DMS 273 treated with DMSO at 0.1 percent for 48 hours (cell line): ENCODE results near the gene ATF6.

ENCODE experiments used
- DNase-seq: peaks from one replicate; lab custom pipeline; 2025; lab: John Stamatoyannopoulos, UW

ATF6 gene

DNA sequence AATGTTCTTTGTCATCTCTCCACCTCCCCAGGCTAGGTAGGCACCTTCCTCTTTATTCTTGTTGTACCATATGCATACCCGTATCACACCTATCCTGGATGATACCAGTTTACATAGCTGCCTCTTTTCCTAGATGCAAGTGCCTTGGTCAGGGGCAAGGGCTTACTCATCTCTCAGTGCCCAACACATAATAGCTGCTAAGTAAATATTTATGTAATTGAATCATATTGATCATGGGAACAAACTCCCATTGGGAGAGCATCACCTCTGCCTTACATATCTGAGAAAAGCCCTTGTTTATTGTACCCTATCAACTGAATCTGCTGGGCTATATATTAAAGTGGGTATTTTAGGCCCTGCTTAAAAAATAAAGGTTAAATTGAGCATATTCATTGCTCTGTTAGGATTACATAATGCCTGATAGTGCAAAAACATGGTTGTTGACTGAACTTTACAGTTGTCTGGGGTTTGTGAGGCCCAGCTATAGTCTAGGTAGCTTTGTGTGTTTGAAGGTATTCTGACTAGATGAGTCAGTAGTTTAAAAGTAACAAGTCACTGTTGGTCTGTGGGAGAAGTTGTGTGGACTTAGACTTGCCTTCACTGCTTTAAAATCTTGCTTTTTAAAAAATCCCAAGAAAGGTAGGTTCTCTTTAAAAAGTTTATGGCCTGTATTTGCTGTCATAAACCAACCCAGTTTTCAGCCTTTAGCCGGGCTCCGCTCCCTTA, 174.9 kb downstream of the ATF6 start:
- DNase-seq = no peak

DNA sequence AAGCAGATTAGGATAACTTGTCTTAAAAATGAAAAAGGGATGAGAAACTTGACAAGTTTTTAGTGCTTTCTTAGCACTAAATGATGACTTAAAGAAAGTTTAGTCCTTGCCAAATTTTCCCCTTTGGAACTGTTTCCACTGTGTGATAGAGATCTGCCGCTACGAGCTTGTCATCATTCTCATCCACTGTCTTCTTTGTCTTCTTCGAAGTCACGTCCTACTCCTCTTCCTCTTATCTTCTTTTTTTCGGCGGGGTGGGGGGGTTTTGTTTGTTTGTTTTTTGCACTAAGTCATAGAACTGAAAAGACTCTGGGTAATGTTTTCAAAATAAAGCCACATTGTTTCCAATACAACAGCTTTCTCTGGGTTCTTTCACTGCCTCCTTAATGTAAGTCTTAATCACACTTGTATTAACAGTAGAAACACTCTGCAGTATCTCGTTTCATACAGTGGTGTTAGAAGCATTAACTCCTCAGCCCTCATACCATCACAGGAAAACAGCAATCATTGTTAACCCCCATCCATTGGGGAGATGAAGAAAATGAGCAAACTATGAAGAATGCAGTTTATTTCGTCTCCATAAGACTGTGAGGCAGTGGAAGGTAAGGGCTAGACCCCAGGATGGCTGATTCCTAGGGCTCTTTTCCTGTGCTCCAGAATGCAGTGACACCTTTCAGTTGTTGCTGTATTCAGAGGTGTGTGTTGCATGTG, 175.8 kb downstream of the ATF6 start:
- DNase-seq = no peak

- DNase-seq = no peak
Observed at GRCh38 chr1:161943737-161944136, 177.6 kb downstream of the ATF6 start.

DNA sequence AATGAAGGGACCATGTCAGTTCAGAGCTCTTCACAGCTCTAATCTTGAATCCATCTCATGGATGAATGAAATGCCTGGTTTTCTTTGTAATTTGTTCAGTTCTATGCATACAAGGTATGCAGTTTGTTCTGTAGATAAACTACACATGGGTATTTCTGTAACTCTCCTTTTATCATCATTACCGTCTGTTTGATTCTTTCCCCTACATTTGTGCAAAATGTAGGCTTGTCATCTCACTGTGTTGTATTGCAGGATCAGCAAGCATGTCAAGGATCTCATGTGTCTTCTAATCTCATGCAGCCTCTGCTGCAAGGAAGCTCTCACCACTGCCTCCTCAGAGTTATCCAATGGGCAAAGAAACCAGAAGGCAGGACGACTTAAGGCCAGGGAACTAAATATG, 178.3 kb downstream of the ATF6 start:
- DNase-seq = no peak

GRCh38 chr1:161945306-161946060, 179.4 kb downstream of the ATF6 start:
- no peak for DNase-seq

DNA sequence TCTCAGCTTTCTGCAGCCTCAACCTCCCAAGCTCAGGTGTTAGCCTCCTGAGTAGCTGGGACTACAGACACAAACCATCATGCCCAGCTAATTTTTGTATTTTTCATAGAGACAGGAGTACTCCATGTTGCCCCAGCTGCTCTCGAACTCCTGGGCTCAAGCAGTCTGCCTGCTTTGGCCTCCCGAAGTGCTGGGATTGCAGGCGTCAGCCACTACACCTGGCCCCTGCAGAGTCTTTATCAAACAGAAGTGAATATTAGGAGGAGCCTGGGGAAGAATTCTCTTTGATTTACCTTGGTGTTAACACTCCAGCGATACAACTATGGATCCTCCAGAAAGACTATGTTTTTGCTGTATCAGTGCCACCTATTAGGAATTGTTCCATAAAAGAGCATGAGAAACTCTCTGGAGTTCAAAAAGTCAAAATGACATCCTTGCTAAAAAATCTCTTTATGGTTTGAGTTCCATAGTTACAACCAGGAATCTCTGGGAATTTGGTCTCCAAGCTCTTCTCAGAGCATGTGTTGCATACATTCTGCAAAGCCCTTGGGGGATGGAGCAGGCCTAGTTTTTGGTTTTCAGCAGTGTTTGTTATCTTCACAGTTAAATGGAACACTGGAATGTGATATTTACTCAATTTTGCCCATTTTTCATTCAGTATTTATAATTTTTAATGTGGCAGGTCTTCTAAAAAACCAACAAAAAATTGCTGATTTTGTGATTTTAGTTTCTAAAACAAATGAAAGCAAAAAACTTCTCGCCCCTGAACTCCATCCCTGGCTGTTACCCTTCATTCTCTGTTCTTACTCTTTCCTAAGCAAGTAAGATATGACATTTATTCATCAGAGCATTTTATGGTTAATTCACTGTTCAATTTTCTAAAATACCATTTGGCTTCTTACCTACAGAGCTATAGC, 180.2 kb downstream of the ATF6 start:
- no peak for DNase-seq

DNA sequence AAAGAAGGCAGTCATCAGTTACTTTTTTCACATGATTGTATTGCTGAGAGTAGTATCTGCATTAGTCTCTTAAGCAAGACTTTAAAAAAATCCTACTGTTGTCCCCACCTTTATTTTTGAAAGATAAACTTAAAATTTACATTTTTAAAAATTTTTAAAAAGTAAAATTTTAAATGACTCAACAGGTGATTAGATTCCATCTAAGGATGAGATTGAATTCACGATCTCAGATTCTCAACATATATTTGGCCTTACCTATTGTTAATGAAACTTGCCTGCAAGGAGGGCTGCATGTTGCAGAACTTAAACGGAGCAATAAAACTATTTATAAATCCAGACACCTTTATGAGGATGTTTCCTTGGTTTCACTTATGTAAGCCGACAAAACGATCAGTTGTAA, 182.3 kb downstream of the ATF6 start:
- no peak for DNase-seq

DNA sequence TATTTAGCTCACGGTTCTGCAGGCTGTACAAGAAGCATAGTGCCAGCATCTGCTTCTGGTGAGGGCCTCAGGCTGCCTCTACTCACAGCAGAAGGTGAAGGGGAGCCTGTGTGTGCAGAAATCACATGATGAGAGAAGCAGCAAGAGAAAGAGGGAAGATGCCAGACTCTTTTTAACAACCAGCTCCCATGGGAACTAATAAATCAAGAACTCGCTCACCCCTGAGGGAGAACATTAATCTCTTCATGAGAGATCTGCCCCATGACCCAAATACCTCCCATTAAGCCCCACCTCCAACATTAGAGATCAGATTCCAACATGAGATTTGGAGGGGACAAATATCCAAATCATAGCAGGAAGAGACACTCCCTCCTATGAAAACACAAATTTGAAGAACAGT, 183.4 kb downstream of the ATF6 start:
- no peak for DNase-seq

DNA sequence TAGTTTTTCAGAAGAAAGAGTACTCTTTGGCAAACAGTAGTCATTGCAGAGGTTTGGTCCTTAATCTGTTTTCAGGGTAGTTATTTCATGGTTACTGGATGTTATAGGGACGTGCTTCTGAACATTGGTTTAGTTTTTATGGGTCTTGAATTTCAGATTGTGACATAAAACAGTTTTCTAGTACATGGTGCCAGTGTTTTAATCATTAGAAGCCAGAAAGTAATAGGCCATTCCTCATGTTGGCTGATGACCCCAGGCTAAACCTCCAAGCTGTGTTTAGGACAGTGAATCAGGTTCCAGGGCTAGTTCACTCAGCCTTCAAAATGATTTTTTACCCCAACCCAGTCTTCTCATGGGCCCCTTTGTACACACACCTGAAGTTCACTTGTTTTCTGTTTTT, 184.3 kb downstream of the ATF6 start:
- no peak for DNase-seq

DNA sequence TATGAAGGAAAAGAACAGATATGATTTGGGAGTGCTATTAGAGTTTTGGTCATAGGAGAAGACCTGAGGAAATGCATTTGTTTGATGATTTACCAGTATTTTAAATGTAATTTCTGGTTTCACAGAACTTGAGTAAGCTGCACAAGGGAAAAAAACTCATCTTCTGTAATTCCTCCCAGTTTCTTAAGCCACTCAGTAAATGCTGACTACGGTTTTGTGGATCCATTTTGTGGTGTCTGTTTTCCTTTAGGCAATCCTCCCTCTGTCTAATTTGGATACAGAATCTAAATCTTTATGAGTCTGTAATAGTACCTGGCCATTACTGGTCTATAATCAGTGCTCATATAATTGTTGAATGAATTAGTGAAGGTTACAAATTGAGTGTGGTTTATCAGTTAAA, 185.5 kb downstream of the ATF6 start:
- DNase-seq = no peak

GRCh38 chr1:161952607-161953172, 186.6 kb downstream of the ATF6 start:
- no peak for DNase-seq

- DNase-seq = no peak
Observed at GRCh38 chr1:161953256-161953920, 187.3 kb downstream of the ATF6 start.

DNA sequence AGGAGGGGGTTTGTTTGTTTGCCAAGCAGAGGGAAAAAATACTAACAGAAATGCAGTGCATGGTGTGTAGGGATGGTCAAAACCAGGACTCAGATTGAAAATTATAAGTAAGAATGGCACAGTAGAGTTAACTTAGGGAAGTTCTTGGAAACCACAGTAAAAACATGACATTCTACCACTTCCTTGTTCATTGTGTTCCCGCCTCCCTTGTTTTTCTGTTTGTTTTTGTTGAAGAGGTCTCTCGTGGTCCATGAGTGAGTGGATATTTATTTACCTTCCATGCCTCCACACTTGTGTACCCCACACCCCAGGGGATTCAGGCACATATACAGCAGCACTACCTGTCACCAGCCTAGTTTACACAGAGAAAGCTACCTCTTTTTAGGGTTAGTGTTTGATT, 187.9 kb downstream of the ATF6 start:
- no peak for DNase-seq

GRCh38 chr1:161954466-161954865, 188.3 kb downstream of the ATF6 start:
- DNase-seq = no peak

DNA sequence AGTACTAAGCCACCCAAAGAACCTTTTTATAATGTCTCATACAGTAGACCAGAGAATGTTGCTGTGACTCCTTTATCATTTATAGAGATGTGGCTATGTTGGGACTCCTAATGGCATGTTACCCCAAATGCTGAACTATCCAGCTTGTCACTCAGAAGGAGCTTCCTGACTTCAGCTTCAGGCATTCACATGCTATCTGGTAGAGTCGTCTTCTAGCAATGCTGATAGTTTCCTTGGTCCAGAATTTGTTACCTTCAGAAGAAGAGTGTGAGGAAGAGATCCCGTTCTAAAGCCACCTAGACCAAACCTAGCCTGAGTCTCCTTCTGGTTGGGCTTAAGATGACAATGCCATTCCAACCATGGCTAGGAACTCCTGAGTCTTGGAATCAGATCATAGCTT, 189.5 kb downstream of the ATF6 start:
- no peak for DNase-seq

DNA sequence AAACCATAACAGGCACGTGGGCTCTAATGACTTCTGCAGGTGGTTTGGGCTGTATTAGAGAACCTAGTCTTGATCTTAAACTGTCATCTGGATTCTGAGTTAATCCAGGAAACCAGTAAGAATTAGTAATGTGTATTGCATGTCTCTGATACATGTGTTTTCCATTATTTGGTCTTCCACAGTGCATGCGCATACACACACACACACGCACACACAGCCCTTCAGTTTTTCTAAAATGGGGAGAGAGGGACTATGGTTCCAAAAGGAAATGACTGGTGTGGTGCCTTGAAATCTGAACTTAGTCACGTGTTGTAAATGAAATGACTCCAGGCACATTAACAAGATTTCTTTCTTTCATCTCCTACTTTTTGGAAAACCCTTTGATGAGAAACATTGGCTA, 190.0 kb downstream of the ATF6 start:
- DNase-seq = no peak

DNA sequence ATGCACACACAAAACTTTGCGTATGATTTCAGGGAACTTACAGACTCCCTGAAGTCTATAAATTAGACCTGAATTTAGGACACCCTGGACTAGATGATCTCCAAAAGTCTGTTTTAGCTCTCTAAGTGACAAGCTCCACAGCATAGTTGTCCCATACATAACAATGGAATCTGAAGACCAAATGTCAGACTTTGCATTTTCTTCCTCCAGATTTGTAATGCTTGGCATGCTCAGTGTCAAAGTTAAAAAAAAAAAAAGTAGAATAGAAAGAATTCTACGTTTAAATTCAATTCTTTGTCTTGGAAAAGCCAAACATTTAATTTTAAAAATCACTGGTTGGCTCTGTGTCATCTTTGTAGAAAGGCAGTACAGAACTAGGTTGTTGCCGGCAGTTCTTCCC, 190.8 kb downstream of the ATF6 start:
- no peak for DNase-seq

DNA sequence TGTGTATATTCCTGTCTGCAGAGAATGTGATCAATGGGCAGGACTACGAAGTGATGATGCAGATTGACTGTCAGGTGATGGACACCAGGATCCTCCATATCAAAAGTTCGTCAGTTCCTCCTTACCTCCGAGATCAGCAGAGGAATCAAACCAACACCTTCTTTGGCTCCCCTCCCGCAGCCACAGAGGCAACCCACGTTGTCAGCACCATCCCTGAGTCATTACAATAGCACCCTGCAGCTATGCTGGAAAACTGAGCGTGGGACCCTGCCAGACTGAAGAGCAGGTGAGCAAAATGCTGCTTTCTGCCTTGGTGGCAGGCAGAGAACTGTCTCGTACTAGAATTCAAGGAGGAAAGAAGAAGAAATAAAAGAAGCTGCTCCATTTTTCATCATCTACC, 192.3 kb downstream of the ATF6 start:
- DNase-seq = no peak

- DNase-seq = no peak
Observed at GRCh38 chr1:161962091-161962887, 196.2 kb downstream of the ATF6 start.

DNA sequence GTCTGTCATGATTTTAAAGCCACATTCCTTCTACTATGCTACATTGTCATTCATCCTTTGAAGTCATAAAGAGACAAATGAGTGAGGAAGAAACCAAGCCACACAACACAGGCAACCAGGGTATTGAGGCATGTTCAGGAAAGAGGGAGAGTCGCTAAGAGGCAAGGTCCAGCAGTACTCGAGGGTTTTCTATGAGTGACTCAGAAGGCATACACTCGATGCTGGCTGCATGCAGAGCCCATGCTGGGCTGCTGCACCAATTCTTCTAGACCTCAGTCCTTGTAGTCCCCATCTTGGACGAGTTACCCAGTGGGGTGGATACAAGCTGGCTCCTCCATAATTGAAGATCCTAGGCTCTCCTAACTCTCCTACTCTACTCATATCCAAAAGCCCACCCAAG, 199.9 kb downstream of the ATF6 start:
- no peak for DNase-seq
